Nephron (organoid): Measurements from ENCODE around the gene RBM4B.

ENCODE experiments used
- H3K27ac Mint-ChIP-seq, 3 experiments: 2 replicates each; pipeline ENCODE4 v1.8.0; 2020; ENCODE audit warnings: mixed read lengths in 3 of 3, mild to moderate bottlenecking in 2 of 3, moderate library complexity in 1 of 3
- H3K27me3 Mint-ChIP-seq: 2 replicates; pipeline ENCODE4 v1.8.0; 2021; ENCODE audit warnings: low read depth, mild to moderate bottlenecking, moderate library complexity, mixed read lengths
- H3K36me3 Mint-ChIP-seq: 2 replicates; pipeline ENCODE4 v1.8.0; 2020; ENCODE audit warnings: low read depth, mixed read lengths
- H3K4me1 Mint-ChIP-seq: 2 replicates; pipeline ENCODE4 v1.8.0; 2020; ENCODE audit warnings: mixed read lengths
- H3K4me3 Mint-ChIP-seq, 3 experiments: 2 replicates each; pipeline ENCODE4 v1.8.0; 2020; ENCODE audit warnings: mild to moderate bottlenecking in 3 of 3, mixed read lengths in 3 of 3, moderate library complexity in 2 of 3
- H3K9me3 Mint-ChIP-seq: 2 replicates; pipeline ENCODE4 v1.8.0; 2020; ENCODE audit warnings: mixed read lengths
- TF ChIP-seq, protein P1 (sequence below), 3 experiments: fragments of 200-600 bp; sonication (generic); IDR thresholded peaks; one replicate each; pipeline ENCODE4 v1.5.0; 2021; ENCODE audit warnings: antibody characterized with exemption in 3 of 3; ENCODE audit not compliant: unreplicated experiment in 3 of 3

Gene RBM4B

DNA sequence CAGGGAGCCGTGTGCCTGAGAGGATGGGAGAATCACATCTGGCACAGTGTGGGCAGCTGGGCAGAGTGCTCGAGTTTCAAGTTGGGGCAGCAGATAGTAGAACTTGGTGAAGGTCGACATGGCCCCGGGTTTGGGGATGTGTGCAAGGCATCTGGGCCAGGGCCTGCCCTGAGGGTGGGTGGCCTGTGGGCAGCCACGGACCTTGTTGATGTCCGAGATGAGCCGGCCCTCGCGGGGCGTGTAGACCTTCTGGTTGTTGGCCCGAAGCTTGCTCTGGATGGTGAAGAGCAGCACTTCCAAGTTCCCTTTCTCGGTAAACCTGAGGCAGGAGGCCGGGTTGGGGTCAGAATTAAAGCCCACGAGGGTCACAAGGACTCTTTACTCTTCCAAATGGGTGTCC lies 31.0 kb upstream of the RBM4B start:
- no peak overlapping the region for H3K4me3 Mint-ChIP-seq
- H3K36me3 Mint-ChIP-seq, result peaks cover 16% of the 10 kb centered on the region
- no peaks in the 10 kb centered on the region for H3K27me3 Mint-ChIP-seq
- no peaks in the 10 kb centered on the region for H3K4me1 Mint-ChIP-seq
- no peaks in the 10 kb centered on the region for H3K9me3 Mint-ChIP-seq
- H3K27ac Mint-ChIP-seq, result no peak overlapping the region
- TF ChIP-seq, protein P1, sequence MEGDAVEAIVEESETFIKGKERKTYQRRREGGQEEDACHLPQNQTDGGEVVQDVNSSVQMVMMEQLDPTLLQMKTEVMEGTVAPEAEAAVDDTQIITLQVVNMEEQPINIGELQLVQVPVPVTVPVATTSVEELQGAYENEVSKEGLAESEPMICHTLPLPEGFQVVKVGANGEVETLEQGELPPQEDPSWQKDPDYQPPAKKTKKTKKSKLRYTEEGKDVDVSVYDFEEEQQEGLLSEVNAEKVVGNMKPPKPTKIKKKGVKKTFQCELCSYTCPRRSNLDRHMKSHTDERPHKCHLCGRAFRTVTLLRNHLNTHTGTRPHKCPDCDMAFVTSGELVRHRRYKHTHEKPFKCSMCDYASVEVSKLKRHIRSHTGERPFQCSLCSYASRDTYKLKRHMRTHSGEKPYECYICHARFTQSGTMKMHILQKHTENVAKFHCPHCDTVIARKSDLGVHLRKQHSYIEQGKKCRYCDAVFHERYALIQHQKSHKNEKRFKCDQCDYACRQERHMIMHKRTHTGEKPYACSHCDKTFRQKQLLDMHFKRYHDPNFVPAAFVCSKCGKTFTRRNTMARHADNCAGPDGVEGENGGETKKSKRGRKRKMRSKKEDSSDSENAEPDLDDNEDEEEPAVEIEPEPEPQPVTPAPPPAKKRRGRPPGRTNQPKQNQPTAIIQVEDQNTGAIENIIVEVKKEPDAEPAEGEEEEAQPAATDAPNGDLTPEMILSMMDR (IDR thresholded peaks at IDR 0.05; ENCODE audit: unreplicated experiment in 3 of 3), result no peak

DNA sequence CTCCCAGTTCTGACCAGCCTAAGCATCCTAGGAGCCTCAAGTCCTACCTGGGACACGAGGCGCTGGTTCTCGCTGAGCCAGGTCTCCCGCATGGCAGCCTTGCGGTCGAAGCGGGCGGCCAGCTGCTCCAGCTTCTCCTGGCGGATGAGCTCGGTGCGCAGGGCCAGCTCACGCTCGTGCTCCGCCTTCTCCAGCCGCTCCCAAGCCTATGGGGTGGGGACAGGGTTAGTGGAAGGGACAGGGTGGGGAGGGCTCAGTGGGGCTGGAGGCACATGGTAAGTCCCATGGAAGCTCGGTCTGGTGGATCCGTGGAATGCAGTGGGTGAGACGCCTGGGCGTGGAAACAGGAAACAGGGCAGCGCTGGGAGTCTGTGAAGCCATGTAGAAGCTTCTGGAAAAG lies 30.4 kb upstream of the RBM4B start:
- Mint-ChIP-seq H3K27ac (no peak overlapping the region), H3K9me3 (no peaks in the 10 kb centered on the region), H3K27me3 (no peaks in the 10 kb centered on the region), H3K36me3 (peaks cover 11% of the 10 kb centered on the region), H3K4me1 (no peaks in the 10 kb centered on the region), H3K4me3 (no peak overlapping the region)
- TF ChIP-seq, protein P1 (IDR thresholded peaks at IDR 0.05; ENCODE audit: unreplicated experiment in 3 of 3), result no peak

DNA sequence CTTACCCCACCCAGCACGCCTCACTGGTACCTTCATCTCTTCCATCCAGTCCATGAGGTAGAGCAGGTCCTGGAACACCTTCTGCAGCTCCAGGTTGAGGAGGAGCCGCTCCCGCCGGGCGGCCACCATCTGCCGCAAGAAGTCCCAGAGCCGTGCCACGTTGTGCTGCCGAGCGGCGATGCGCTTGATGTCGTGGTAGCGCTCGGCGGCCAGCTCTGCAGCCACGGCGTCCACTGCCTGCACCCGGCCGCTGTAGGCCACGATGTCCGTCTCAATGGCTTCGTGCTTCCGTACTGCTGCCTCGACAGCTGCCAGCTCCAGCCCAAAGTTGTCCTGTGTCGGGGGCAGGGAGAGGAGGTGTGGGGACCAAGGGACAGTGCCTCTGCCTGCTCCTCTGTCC lies 29.8 kb upstream of the RBM4B start:
- Mint-ChIP-seq H3K27ac (no peak overlapping the region), H3K4me1 (no peaks in the 10 kb centered on the region), H3K27me3 (no peaks in the 10 kb centered on the region), H3K36me3 (peaks cover 11% of the 10 kb centered on the region), H3K9me3 (no peaks in the 10 kb centered on the region), H3K4me3 (no peak overlapping the region)
- TF ChIP-seq, protein P1 (IDR thresholded peaks at IDR 0.05; ENCODE audit: unreplicated experiment in 3 of 3), result no peak

DNA sequence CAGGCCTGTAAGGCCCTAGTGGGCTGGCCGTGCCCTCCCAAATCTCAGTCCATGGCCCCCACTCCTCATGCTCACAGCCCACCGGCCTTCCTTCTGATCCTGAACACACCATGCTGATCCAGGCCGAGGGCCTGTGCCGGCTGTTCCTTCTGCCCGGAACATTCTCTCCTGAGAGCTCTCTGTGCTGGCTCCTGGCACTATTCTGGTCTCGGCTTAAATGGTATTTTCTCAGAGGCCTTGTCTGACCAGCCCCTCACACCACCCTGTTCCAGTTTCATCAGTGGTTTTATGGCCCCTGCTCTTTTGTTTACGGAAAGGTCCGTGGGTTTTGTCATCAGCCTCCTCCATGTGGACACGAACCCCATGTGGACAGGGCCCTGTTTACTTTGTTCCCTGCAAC lies 29.3 kb upstream of the RBM4B start:
- Mint-ChIP-seq H3K27me3 (no peaks in the 10 kb centered on the region), H3K27ac (no peak overlapping the region), H3K9me3 (no peaks in the 10 kb centered on the region), H3K4me3 (no peak overlapping the region), H3K36me3 (peaks cover 11% of the 10 kb centered on the region), H3K4me1 (no peaks in the 10 kb centered on the region)
- TF ChIP-seq, protein P1 (IDR thresholded peaks at IDR 0.05; ENCODE audit: unreplicated experiment in 3 of 3), result no peak

DNA sequence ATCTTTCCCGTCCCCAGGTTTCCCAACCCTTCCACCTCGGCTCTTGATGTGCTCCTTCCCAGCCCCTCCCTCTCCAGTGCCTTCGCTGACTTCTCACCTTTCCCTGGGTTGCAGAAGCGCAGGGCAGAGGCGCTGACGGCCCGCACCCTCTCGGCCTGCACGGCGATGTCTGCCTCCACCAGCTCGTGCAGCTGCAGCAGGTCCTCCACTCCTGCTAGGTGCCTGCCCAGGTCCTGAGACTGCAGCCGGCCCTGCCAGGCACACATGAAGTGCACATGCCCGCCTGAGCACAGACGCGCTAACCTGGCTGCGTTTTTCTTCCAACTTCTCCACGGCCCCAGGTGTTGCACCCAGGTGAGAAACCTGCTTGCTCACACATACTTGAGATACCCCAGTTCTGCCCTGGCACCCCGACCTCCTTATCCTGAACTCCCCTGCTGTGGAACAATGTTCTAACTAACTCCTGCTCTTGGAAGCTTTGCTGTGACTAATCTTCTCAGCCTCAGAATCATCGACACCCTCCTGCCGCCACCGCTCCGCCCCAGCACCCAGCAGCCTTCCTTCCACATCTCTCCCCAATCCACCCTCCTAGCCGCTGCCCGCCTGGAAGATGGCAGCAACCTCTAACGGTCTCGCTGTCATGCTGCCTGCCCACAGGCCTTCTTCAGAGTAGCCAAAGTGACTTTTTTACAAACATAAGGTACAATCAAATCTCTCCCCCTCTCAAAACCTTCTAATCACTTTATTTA lies 28.1 kb upstream of the RBM4B start:
- peaks cover 20% of the 10 kb centered on the region for H3K36me3 Mint-ChIP-seq
- H3K4me3 Mint-ChIP-seq, result no peak overlapping the region
- no peak overlapping the region for H3K27ac Mint-ChIP-seq
- no peaks in the 10 kb centered on the region for H3K4me1 Mint-ChIP-seq
- TF ChIP-seq, protein P1 (IDR thresholded peaks at IDR 0.05; ENCODE audit: unreplicated experiment in 3 of 3), result no peak
- no peaks in the 10 kb centered on the region for H3K27me3 Mint-ChIP-seq
- no peaks in the 10 kb centered on the region for H3K9me3 Mint-ChIP-seq
